NCI-H1048 (cell line): ENCODE data around the gene IL26.

Source experiments
- DNase-seq: peaks from one replicate; lab custom pipeline; 2025; lab: John Stamatoyannopoulos, UW

Gene IL26, protein sequence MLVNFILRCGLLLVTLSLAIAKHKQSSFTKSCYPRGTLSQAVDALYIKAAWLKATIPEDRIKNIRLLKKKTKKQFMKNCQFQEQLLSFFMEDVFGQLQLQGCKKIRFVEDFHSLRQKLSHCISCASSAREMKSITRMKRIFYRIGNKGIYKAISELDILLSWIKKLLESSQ

DNA sequence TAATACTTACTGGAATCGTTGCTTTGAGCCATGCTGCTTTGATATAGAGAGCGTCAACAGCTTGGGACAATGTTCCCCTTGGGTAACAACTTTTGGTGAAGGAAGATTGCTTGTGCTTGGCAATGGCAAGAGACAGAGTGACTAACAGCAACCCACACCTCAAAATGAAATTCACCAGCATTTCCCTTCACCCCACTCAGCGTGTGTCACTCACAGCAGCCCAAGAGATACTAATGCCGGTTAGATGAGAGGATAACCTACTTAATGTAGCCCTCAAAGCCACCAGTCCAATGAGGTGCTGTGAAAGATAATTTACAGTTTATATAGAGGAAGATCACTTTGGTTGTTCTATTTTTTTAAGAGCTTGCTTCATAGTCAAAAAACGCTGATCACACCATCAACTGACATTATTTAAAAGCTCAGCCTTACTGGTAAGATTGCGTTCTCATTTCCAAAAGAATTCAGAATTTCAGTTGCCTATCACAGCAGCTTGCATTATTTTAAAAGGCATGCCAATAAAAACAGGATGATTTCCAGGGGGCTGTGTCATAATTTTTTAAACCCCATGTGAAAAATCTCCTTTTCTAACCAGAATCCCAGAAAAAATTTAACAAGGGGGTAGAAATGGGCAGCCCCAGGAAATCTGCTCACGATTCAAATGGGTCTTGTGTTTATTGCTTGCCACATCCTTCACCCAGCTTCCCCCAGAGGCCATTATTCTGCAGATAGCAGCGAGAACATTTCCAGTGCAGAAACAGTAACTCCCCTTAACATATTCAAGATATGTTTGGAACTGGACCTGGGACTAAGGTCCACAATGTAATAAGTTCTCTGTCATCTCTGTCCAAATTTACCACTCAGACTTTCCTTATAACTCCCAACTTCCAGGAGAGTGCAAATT, at the start of gene IL26:
Gene IL26 (minus strand): TSS at position 235 of the 901 bp plus-strand sequence. CDS start 54 bp downstream, at position 181.
- DNase-seq: no peak

DNA sequence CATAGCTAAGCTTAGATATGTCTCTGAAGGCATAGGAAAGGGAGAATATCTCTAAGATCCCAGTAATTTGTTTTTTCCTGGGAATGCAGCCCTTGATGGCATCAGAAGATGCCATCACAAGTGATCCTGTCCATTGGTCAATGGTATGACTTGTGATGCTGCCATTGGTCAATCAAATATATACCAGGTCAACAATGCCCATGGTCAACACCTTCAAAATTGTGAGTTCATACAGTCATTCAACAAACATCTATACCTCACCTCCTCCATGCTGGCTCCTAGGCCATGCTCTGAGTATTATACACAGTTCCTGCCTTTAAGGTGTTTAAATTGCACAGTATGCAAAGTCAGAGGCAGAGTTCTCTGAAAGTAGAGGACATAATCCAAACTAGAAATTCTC, 47.1 kb upstream of the IL26 start:
- no peak for DNase-seq

DNA sequence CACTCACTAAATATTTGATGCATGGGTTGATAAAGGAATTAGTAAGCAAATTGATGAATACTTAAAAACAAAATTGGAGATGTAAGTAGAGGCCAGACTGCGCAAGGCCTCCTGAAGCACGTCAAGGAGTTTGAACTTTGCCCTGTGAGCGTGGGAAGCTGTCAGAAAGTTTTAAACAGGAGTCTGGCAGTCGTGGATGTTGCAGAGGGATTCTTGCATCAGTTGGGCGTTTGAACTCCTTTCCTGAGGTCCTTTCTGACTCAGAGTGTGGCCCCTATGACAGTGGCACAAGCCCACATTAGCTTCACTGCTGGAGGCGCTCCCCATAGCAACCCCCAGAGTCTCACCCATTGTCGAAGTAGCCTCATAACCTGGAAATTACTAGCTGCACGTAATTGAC, 45.7 kb upstream of the IL26 start:
- DNase-seq: no peak

DNA sequence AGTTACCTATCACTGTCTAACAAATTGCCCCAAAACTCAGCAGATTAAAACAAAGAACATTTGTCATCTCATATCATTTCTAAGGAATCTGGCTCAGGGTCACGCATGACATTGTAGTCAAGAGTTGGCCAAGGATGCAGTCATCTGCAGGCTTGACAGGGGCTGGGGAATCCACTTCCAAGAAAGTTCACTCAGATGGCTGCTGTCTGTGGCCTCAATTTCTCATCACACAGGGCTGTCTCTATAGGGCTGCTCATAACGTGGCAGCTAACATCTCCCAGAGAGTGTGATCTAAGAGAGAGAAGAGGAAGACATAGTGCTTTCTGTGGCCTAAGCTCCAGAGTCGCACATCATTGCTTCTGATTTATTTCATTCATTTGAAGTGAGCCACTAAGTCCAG, 44.7 kb upstream of the IL26 start:
- no peak for DNase-seq

DNA sequence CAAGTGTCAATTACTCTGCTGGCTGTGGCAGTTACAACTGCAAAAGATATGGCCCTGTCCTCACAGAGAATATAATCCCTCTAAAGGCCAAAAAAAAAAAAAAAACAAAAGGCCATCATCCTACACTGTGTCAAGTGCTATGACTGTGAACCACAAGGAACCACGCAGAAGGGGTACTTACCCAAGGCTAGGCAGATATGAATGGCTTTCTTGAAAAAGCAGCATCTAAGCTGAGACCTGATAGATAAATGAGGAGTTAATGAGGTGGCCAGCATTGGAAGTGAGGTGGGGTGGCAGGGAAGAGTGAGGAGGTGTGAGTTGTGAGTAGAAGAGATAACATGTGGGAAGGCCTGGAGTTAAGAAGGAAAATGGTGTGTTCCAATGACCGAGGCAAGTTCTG, 44.2 kb upstream of the IL26 start:
- no peak for DNase-seq

DNA sequence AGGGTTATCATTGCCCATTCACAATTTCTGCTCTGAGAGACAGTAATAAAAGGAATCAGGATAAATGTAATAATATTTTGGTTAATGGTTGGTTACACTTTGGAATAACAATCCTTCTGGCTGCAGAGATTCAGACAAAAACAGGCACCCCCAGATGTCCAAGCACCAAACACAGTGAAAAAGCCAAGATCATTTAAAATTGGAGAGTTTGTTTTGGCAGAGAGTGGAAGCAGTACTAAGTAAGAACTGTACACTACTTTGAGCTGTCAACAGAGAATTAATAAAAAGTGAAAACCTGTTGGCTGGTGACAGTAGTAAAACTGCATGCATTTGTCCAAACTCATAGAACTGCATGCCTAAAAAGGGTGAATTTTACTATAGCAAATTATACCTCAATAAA, 43.4 kb upstream of the IL26 start:
- no peak for DNase-seq

DNA sequence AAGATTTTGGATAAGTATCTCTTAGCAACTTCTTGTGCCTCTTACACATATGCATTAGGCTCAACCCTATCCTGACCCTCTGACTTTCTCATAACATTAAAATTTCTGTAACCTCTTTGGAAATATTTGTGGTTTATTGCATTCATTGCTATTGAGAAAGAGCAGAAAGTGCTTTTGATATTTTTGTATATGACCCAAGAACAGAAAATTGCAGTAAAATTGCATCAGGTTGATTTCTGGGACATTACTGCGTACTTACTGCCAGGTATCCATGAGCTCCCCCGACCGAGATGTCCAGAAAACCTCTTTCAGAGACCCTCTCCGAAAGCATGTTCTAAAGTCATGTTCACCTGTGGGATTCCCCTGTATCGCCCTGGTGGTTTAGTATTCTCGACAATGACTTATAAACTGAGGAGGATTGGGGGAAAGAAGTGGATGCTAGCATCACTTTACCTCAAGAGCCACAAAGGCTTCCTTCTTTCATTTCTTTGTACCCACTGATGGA, 42.3 kb upstream of the IL26 start:
- DNase-seq: no peak

DNA sequence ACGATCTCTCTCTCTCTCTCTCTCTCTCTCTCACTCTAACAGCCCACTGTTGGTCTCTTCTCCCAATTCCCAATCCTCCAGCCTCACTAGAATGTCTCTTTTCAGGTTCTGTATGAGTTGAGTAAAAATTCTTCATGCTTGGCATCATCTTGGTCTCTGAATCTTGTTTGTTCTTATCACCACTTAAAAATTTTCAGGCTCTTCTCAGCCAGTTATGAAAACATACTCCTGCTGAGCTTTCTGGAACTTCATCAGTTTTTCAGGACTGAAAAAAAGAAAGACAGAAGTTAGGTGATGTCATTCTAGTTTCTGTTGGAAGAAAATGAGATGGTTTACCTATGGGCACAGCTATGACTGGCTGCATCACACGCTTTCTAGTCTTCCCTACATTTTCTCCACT, 39.2 kb upstream of the IL26 start:
- no peak for DNase-seq

DNA sequence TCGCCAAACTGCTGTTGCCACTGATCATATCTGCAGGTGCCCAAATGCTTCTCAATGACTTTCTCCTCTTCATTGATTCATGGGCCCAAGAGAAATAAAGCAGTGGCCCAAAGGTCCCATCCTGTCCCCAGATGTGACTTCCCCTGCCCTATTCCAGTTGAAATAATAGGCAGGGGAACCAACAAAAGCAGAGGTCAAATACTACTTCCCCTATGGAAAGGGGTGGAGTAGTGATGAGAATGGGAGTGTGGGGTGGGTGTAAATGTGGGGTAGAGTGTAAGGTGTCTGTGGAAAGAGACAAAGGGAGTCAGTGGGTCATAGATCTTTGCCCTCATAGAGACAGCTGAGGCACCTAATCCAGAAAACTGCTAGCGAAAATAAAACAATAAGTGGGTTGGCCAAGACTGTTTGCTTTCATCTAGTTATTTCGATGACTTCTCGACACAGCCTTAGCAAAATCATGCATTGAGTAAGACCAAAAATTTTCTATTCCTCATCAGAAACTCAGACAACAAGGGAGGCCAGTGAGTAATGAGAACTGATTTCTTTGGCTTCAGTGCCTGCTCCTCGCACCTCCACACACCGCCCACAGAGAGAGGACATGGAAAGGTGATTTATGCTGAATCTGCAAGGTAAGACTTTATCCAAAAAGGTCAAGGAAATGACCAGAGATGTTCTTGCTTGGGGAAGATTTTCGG, 38.7 kb upstream of the IL26 start:
- no peak for DNase-seq

DNA sequence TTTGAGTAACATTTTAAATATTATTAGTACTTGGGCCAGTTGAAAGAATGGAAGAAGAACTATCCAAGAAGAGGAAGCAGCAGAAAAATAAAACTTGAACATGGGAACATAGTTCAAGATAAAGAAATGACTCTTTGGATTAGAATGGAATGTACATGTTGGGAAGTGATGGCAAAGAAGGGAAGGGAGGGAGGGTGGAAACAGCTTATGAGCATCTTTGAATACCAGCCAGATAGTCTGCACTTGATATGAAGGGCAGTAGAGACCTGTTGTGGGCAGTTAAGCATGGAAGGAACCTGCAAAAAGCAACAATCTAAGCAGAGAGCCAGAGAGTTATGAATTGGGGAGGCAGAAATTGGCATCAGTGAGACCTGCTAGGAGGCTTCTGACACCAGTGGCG, 37.8 kb upstream of the IL26 start:
- DNase-seq: no peak

DNA sequence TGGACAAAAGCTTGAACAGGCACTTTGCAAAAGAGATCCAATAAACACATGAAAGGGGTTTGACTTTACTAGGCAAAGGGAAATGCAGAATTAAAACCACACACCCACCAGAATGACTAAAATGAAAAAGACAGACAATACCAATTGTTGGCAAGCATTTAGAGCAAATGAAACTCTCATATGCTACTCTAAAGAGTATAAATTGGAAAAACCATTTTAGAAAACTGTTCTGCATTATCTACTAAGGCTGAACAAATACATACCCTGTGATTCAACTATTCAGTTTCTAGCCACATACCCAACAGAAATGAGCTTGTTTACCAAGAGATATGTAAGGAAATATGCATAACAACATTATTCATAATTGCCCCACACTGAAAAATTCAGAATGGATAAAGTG, 36.3 kb upstream of the IL26 start:
- no peak for DNase-seq

DNA sequence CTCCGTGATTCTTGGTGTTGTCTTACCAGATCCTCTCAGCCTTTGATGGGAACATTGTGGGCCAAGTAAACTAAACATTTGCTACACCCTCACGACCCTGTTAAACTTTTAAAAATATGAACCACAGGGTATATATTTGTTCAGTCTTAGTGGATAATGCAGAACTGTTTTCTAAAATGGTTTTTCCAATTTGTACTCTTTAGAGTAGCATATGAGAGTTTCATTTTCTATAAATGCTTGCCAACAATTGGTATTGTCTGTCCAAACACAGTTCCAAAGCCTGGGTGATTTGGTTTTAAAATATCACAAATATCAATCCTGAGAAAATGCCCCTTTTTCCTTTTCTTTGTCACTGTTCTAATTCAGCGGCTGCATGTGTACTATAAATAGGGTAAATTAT, 34.5 kb upstream of the IL26 start:
- DNase-seq: no peak

DNA sequence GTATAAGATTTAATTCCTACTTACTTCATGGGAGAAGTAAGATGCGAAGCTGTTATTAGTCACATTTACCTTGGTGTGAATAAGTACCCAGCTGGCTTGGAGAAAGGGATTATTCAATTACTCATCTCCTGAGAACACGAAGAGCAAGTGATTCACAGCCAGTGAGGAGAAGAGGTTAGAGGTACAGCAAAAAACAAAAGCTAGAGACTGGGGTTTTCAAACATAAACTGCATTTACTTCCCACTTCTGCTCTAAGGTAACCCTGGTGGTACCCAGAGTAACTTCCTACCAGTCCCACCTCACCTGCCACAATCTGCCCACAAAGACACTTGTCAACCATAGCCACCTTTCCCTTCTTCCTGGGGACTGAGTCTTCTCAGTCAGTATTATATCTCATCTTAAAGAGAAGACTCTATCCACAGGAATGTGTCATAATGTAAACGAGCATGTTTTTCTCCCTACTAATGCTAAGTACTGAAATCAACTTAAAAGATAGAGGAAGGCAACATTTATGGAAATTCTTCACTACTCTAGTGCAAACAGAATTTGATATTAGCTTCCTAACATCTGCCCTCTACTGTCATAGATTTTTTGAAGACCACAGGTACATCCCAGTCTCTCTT, 33.8 kb upstream of the IL26 start:
- no peak for DNase-seq

DNA sequence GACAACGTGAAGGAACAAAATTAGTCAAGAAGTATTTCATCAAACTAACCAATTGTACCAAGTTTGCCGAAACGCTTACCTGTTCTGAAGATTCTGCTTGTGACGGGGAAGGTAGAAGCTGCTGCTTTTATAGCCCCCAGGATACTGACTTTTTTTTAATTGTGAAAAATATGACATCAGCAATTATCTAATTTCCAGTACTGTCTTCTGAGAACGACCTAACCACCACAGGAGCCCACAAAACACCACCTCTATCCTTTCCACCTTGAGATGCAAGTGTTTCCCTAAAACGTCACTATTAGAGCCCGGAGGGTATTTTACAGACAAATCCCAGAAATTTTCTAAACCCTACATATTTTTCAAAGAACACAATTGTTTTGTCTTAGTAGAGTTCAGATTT, 27.9 kb upstream of the IL26 start, which contains the start of gene IL22:
Gene IL22 (minus strand): TSS at position 101 of the 400 bp plus-strand sequence. CDS start 156 bp downstream, outside the sequence.
- DNase-seq: no peak

DNA sequence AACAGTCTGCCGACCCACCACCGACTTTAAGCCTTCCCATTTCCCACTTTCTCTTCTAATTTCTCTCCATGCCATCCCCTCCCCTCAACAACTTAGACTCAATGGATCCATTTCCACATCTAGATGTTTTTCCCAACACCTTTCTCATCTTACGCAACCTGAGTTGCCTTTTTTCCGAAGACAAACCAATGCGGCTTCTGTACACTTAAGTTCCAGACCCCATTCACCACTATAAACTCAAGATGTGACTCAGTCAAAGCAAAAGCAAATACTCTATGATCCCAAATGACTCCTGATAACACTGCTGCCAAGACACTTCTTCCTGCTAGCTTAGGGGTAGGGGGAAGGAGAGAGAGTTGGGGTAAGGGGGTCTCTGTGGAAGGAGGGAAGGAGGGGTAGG, 26.5 kb upstream of the IL26 start:
- no peak for DNase-seq

DNA sequence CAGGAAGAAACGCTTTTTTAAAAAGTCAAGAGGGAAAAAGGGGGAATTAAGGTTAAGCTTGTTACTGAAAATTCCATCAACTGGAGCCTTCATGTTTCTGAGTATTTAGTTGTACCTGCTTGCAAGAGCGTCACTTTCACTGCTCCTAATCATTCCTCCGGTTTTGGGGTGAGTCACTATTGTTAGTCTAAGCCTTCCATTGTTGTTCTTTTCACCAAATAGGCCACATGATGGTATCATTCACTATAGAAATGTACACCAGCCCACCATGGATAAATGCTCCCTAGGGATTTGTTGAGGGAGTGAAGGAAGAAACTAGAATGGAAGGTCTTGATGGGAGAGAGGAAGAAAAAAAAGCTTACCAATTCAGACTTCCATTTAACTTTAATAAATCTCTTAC, 24.8 kb upstream of the IL26 start:
- no peak for DNase-seq

DNA sequence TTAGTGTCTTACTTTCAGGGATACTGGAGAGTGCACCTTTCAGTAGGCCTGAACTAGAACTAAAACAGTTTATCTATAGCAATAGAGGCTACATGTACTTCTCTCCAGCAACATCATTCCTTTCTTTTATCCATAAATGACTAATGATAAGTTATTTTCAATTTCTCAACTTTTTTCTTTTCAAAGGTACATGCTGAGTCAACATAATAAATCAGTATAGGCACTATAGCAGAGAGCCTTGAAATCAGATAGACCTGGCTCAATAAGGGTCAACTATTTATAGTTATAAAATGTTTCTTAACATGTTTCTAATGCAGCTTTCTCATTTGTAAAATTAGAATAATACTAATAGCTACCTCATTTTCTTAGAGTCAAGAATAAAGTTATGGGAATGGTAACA, 22.2 kb upstream of the IL26 start:
- no peak for DNase-seq

DNA sequence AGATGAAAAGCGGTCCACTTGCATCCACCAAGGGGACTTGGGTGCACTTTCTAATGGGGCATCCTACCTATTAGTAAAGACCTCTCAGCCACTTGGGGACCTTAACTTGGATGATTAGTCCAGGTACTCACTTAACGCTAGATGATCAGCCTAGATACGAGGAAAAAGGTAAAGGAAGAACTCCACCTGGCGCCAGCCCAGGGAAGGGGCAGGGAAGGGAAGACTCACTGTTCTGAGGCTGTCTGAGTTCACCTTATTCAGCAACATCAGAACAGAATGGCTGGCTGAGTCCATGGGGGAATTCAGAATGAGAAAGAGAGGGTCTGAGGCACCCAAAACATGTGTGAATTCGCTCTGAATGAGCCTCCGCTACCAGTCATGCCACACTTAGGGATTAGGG, 20.7 kb upstream of the IL26 start:
- DNase-seq: no peak

DNA sequence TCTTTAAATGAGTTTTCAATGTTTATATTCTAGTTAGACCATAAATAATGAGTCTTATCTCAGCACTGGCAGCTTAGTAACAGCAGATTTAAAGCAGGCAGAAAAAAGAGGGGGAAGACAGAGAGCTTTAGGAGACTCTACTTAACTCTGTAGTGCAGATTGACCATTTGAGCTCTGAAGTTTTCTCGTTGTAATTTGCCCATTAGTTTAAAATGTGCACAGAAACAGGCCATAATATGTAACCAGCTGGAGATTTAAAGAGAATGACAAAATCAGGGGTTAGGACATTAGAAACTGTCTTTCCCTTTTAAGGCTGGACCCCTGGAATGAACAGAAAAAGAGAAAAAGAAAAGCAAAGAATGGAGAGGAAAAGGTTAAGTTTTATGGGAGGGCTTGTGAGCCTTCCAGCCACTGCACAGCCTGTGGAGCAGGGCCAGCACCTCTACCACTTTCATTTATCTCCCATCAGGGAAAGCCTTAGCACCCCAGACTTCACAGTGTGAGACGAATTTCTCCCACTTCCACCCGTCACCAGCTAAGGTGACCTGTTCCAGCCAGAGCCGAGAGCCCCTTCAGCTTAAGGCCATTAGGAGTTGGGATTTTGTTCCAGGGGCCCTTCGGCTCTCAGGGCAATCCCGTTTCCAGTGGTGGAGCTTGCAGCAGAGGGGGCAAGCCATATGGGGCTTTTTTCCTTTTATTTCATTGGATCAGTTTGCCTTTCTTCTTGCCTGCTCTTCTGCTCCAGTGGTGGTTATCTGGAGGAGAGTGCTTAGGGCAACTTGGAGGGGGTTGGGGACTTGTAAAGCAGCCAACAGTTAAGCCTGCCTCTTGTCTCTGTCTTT, 19.8 kb upstream of the IL26 start:
- DNase-seq: no peak

DNA sequence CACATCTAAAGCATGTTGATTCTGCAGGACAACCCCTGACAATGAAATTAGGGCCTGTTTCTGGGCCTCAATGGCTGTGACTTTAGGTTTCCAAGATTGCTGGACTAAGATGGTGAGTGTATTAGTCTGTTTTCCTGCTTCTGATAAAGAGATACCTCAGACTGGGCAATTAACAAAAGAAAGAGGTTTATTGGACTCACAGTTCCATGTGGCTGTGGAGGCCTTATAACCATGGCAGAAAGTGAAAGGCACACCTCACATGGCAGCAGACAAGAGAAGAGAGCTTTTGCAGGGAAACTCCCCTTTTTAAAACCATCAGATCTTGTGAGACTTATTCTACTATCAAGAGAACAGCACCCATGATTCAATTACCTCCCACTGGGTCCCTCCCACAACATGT, 17.2 kb upstream of the IL26 start:
- no peak for DNase-seq

DNA sequence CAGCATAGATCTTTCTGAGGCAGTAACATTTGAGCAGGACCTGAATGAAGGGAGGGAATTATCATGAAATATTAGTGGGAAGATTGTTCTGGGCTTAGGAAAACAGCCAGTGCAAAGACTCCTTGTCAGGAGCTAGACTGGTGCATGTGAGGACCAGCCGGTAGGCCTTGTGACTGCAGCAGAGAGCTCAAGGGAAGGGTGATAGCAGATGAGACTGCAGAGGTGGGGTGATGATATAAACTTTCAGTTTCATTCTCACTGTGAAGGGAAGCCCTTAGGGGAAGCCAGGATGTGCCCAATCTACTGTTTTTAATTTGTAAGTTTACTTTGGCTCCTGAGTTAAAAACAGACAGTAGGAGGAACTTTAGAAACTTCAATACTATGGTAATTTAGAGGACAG, 15.4 kb upstream of the IL26 start:
- DNase-seq: no peak
